IMR-90 (cell line): ENCODE data around the gene UBL4A.

Experiments
- BHLHE40 ChIP-seq: fragments of 150-350 bp; IDR thresholded peaks from 2 replicates; pipeline ENCODE4 v1.6.1; 2016; ENCODE audit warnings: mild to moderate bottlenecking, low read depth, low read length
- CEBPB ChIP-seq: IDR thresholded peaks from 2 replicates; pipeline ENCODE4 v1.6.1; 2012; ENCODE audit warnings: low read depth, low read length, improper control_type of control experiment
- CHD1 ChIP-seq: IDR thresholded peaks from 2 replicates; pipeline ENCODE4 v1.6.1; 2012; ENCODE audit warnings: low read depth, low read length, improper control_type of control experiment
- FOS ChIP-seq: fragments of 150-350 bp; IDR thresholded peaks from 2 replicates; pipeline ENCODE4 v1.6.1; 2016; ENCODE audit warnings: low read depth, low read length
- MAFK ChIP-seq: IDR thresholded peaks from 2 replicates; pipeline ENCODE4 v1.6.1; 2012; ENCODE audit warnings: low read depth, low read length, improper control_type of control experiment
- MAZ ChIP-seq: IDR thresholded peaks from 2 replicates; pipeline ENCODE4 v1.6.1; 2012; ENCODE audit warnings: low read depth, mild to moderate bottlenecking, low read length, improper control_type of control experiment, moderate library complexity, borderline replicate concordance
- MXI1 ChIP-seq: IDR thresholded peaks from 2 replicates; pipeline ENCODE4 v1.6.1; 2012; ENCODE audit warnings: low read depth, mild to moderate bottlenecking, low read length, moderate library complexity, borderline replicate concordance
- POLR2A ChIP-seq: IDR thresholded peaks from 2 replicates; pipeline ENCODE4 v1.6.1; 2012; ENCODE audit warnings: mild to moderate bottlenecking, low read depth, low read length
- RCOR1 ChIP-seq: IDR thresholded peaks from 2 replicates; pipeline ENCODE4 v1.6.1; 2012; ENCODE audit warnings: mild to moderate bottlenecking, low read length, improper control_type of control experiment; ENCODE audit not compliant: insufficient replicate concordance
- SMC3 ChIP-seq: fragments of 150-350 bp; IDR thresholded peaks from 2 replicates; pipeline ENCODE4 v1.6.1; 2016; ENCODE audit warnings: low read depth, mild to moderate bottlenecking, antibody characterized with exemption, low read length, moderate library complexity
- TF ChIP-seq, protein P1 (sequence below): conservative IDR thresholded peaks from 2 replicates; pipeline ENCODE4 v1.5.1; 2012; ENCODE audit warnings: mild to moderate bottlenecking, low read depth, low read length, improper control_type of control experiment
- TF ChIP-seq, protein P2 (sequence below): fragments of 150-350 bp; IDR thresholded peaks from 2 replicates; pipeline ENCODE4 v1.6.1; 2016; ENCODE audit warnings: low read depth, mild to moderate bottlenecking, low read length, moderate library complexity, borderline replicate concordance
- TF ChIP-seq, protein P3 (sequence below): fragments of 150-350 bp; IDR thresholded peaks from 2 replicates; pipeline ENCODE4 v1.6.1; 2017; ENCODE audit warnings: mild to moderate bottlenecking, antibody characterized with exemption, low read length, low read depth

DNA sequence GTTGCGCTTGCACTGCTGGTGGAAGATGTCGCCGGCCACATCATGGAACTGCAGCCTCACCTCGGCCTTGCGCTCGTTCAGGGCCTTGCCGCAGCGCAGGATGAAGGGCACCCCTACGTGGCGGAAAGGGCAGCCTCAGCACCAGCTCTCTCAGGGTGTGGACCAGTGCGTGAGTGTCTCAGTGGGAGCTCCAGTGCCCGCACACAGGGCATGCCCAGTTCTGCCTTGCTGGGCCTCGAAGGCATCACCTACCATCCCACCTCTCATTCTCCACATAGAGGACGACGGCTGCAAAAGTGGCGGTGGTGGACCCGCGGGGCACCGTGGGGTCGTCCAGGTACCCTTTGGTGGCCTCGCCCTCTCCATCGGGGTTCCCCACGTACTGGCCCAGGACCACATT lies 46.3 kb upstream of the UBL4A start:
- TF ChIP-seq, protein P1, sequence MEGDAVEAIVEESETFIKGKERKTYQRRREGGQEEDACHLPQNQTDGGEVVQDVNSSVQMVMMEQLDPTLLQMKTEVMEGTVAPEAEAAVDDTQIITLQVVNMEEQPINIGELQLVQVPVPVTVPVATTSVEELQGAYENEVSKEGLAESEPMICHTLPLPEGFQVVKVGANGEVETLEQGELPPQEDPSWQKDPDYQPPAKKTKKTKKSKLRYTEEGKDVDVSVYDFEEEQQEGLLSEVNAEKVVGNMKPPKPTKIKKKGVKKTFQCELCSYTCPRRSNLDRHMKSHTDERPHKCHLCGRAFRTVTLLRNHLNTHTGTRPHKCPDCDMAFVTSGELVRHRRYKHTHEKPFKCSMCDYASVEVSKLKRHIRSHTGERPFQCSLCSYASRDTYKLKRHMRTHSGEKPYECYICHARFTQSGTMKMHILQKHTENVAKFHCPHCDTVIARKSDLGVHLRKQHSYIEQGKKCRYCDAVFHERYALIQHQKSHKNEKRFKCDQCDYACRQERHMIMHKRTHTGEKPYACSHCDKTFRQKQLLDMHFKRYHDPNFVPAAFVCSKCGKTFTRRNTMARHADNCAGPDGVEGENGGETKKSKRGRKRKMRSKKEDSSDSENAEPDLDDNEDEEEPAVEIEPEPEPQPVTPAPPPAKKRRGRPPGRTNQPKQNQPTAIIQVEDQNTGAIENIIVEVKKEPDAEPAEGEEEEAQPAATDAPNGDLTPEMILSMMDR, result no peak
- TF ChIP-seq CEBPB, result no peak
- TF ChIP-seq SMC3, result no peak
- TF ChIP-seq MXI1, result no peak
- TF ChIP-seq, protein P2, sequence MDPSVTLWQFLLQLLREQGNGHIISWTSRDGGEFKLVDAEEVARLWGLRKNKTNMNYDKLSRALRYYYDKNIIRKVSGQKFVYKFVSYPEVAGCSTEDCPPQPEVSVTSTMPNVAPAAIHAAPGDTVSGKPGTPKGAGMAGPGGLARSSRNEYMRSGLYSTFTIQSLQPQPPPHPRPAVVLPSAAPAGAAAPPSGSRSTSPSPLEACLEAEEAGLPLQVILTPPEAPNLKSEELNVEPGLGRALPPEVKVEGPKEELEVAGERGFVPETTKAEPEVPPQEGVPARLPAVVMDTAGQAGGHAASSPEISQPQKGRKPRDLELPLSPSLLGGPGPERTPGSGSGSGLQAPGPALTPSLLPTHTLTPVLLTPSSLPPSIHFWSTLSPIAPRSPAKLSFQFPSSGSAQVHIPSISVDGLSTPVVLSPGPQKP, result no peak
- no peak for TF ChIP-seq POLR2A
- TF ChIP-seq, protein P3, sequence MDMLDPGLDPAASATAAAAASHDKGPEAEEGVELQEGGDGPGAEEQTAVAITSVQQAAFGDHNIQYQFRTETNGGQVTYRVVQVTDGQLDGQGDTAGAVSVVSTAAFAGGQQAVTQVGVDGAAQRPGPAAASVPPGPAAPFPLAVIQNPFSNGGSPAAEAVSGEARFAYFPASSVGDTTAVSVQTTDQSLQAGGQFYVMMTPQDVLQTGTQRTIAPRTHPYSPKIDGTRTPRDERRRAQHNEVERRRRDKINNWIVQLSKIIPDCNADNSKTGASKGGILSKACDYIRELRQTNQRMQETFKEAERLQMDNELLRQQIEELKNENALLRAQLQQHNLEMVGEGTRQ, result no peak
- TF ChIP-seq CHD1, result no peak
- no peak for TF ChIP-seq RCOR1
- no peak for TF ChIP-seq BHLHE40
- TF ChIP-seq FOS, result no peak
- TF ChIP-seq MAZ, result no peak
- TF ChIP-seq MAFK, result no peak
